GM19023 (cell line): ENCODE results near the gene SMIM35.
"Not testable (repeated sequence)": the region's sequence is repeated elsewhere in the genome, so short reads cannot be mapped to it uniquely, and the experiment has no call there.

Source experiments
- ATAC-seq: cut with Tn5 transposase; IDR thresholded peaks from one replicate; pipeline ENCODE4 v1.9.1; 2021; ENCODE audit warnings: mild to moderate bottlenecking, moderate library complexity; ENCODE audit not compliant: unreplicated experiment

Gene SMIM35

GRCh38 chr11:117992136-117992535 is 94.6 kb downstream of the SMIM35 start:
- ATAC-seq, result no peak

- ATAC-seq, result no peak
These were observed 97.2 kb downstream of the SMIM35 start for GRCh38 chr11:117989351-117990102.

GRCh38 chr11:117986981-117987574 is 99.7 kb downstream of the SMIM35 start:
- ATAC-seq, result peak; percentile 45

GRCh38 chr11:117985953-117986887 is 100.5 kb downstream of the SMIM35 start, which contains the start of gene IL10RA:
TSS of gene IL10RA (plus strand) at chr11:117986394. CDS start at chr11:117986468, 74 bp downstream.
- ATAC-seq, result peak; percentile 91

- no peak for ATAC-seq
These were observed 102.3 kb downstream of the SMIM35 start for GRCh38 chr11:117984476-117984875.

- ATAC-seq, result no peak
These were observed 103.6 kb downstream of the SMIM35 start for GRCh38 chr11:117983163-117983475.

- no peak for ATAC-seq
These were observed 106.0 kb downstream of the SMIM35 start for GRCh38 chr11:117980720-117981119.

GRCh38 chr11:117980280-117980679 is 106.5 kb downstream of the SMIM35 start:
- ATAC-seq, result no peak

- no peak for ATAC-seq
These were observed 107.1 kb downstream of the SMIM35 start for GRCh38 chr11:117979481-117980211.

GRCh38 chr11:117978991-117979390 is 107.8 kb downstream of the SMIM35 start:
- ATAC-seq, result no peak

- not testable (repeated sequence) for ATAC-seq
These were observed 108.4 kb downstream of the SMIM35 start for GRCh38 chr11:117978291-117978910.

GRCh38 chr11:117977612-117978264 is 109.0 kb downstream of the SMIM35 start:
- ATAC-seq, result not testable (repeated sequence)

- ATAC-seq, result no peak
These were observed 109.7 kb downstream of the SMIM35 start for GRCh38 chr11:117977029-117977428.

GRCh38 chr11:117976445-117976844 is 110.3 kb downstream of the SMIM35 start:
- no peak for ATAC-seq

- no peak for ATAC-seq
These were observed 113.3 kb downstream of the SMIM35 start for GRCh38 chr11:117973503-117973860.

GRCh38 chr11:117972629-117973502 is 113.9 kb downstream of the SMIM35 start:
- ATAC-seq, result no peak

GRCh38 chr11:117972044-117972443 is 114.7 kb downstream of the SMIM35 start:
- no peak for ATAC-seq

- no peak for ATAC-seq
These were observed 116.3 kb downstream of the SMIM35 start for GRCh38 chr11:117970400-117971024.
